UCSD-AML1 (cell line): Measurements from ENCODE around the gene IGDCC3.

Experiments used
- DNase-seq: peaks from one replicate; lab custom pipeline; 2025; ENCODE audit not compliant: unreplicated experiment; lab: John Stamatoyannopoulos, UW

Gene IGDCC3

GRCh38 chr15:65329288-65329983 is 48.4 kb downstream of the IGDCC3 start:
- no peak for DNase-seq

GRCh38 chr15:65328506-65329287 is 49.1 kb downstream of the IGDCC3 start:
- no peak for DNase-seq

- no peak for DNase-seq
Measured at GRCh38 chr15:65327651-65328393, 50.0 kb downstream of the IGDCC3 start.

- no peak for DNase-seq
Measured at GRCh38 chr15:65326818-65327217, 51.0 kb downstream of the IGDCC3 start.

GRCh38 chr15:65326117-65326526 is 51.7 kb downstream of the IGDCC3 start:
- DNase-seq: no peak

GRCh38 chr15:65323071-65323511 is 54.7 kb downstream of the IGDCC3 start:
- no peak for DNase-seq

GRCh38 chr15:65318870-65319356 is 58.9 kb downstream of the IGDCC3 start:
- peak; percentile 79 for DNase-seq

- no peak for DNase-seq
Measured at GRCh38 chr15:65312400-65312916, 65.3 kb downstream of the IGDCC3 start.

GRCh38 chr15:65311760-65312159 is 66.0 kb downstream of the IGDCC3 start:
- DNase-seq: no peak

- no peak for DNase-seq
Measured at GRCh38 chr15:65310431-65311137, 67.2 kb downstream of the IGDCC3 start.

GRCh38 chr15:65309882-65310418 is 67.9 kb downstream of the IGDCC3 start:
- DNase-seq: no peak

- no peak for DNase-seq
Measured at GRCh38 chr15:65307978-65308377, 69.8 kb downstream of the IGDCC3 start.

GRCh38 chr15:65306551-65306950 is 71.3 kb downstream of the IGDCC3 start:
- no peak for DNase-seq

- DNase-seq: no peak
Measured at GRCh38 chr15:65305776-65306175, 72.0 kb downstream of the IGDCC3 start.

GRCh38 chr15:65305150-65305758 is 72.5 kb downstream of the IGDCC3 start:
- no peak for DNase-seq

- DNase-seq: peak; percentile 76
Measured at GRCh38 chr15:65304381-65305149, 73.2 kb downstream of the IGDCC3 start, which contains the start of gene RNU5B-1. RNU5B-1 (plus strand) TSS chr15:65304677.

- DNase-seq: peak; percentile 47
Measured at GRCh38 chr15:65303687-65304380, 74.0 kb downstream of the IGDCC3 start.

- no peak for DNase-seq
Measured at GRCh38 chr15:65302061-65302460, 75.7 kb downstream of the IGDCC3 start.
